Stimulated activated naive CD4-positive, alpha-beta T cell treated with Interleukin-2 at 50 U/mL for 16 hours (primary cell): ENCODE data around the gene THSD4.

Experiments used
- DNase-seq: peaks from one replicate; lab custom pipeline; 2025; lab: John Stamatoyannopoulos, UW

Gene THSD4

DNA sequence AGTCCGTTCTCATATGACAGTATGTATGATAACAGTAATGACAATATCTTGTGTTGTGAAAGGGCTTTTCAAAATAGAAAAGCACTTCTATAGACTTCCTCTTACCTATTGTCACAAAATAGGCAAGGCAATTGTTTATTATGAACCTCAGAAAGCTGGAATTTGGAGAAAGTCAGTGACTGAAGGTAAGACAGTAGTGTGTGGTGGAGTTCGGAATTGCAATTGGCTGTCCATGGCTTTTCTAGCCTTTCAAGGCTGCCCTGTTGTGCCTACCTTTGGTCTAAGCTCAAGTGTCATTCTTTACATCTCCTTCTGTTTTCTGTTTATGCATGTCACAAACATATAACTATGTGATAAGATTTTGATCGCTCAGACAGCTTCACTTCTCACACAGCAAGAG, 475.8 kb downstream of the THSD4 start:
- no peak for DNase-seq

DNA sequence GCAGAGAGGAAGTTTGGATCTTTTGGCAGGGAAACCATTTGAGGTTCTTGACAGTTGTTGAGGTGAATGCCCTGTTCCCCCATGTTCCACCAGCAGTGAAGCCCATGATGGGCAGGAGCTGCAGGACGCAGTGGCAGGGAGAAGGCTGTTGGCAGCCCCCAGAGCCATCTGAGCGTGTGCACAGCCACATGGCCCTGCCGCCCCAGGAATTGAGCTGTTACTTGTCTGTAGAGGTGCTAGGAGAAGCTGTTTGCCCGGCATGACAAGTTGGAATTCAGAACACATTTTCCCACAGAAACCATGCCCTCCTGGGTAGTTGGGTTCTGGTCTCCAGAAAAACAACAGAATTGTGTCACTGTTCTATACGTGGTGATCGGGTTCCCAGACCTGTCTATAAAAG, 476.9 kb downstream of the THSD4 start:
- no peak for DNase-seq

- no peak for DNase-seq
Measured at GRCh38 chr15:71595846-71596553, 480.7 kb downstream of the THSD4 start.

GRCh38 chr15:71596672-71597071, 481.4 kb downstream of the THSD4 start:
- no peak for DNase-seq

DNA sequence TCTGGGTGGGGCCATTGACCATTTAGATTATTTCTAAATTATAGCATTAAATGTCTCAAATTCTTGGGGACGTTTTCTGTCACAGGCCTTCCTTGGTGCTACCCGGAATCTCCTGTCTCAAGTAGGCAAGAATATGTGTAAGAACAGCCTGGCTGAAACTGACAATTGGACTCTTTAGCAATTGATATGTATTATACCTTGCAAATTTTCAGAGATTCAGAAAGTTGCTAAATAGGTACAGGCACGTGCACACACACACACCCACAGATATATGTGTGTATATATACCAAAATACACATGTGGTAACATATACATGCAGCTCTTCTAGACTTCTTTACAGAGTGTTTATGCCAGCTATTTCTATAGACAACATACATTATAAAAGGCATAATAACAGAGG, 481.9 kb downstream of the THSD4 start:
- DNase-seq = no peak

- no peak for DNase-seq
Measured at GRCh38 chr15:71597637-71598036, 482.4 kb downstream of the THSD4 start.

GRCh38 chr15:71598741-71599140, 483.5 kb downstream of the THSD4 start:
- DNase-seq = no peak

DNA sequence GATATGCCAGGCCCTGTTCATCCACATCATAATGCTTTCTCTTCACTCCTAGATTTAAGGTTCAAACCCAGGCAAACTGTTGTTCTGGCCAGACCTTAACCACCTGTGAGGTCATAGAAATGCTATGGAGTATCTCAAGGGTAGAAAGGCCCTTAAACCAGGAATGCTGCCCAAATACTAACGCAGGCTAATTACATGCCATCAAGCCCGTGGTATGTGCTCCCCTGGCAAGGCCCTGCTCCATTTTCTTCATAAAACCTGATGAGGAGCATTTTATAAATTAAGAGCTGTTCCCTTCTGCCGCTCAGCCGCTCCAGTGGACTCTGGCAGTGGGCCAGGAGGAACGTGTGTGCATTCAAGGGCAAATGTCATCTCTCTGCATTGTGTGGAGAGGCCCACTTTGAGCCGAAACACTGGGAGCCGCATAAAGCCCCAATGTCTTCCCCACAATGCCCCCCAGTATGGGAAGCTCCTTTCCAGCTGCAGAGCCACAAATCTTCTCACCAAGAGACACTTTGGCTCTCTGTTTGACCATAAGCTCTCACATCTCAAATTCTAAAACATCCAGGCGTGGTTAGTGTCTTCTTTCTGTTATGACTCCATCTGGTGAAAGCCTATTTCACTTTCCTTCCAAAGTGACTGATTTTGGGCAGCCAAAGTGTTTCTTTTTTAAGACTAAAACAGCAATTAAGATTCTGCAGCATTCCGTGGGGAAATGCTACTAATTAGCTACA, 484.3 kb downstream of the THSD4 start:
- no peak for DNase-seq

DNA sequence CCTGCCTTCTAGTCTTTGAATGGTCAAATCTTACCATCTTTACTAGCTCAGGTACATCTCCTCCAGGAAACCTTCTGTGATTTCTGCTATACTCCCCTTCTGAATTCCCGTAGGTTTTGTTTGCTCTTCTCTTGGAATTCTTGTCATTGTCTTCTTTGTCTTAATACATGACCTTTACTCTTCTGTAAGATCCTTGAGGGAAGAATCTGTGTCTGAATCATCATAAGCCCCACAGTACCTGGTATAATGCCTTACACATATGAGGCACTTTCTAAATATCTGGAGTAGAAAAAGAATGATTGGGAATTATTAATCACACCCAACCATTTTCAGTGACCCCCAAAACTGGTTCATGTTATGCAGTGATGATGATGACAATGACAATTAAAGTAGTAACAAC, 485.0 kb downstream of the THSD4 start:
- no peak for DNase-seq

DNA sequence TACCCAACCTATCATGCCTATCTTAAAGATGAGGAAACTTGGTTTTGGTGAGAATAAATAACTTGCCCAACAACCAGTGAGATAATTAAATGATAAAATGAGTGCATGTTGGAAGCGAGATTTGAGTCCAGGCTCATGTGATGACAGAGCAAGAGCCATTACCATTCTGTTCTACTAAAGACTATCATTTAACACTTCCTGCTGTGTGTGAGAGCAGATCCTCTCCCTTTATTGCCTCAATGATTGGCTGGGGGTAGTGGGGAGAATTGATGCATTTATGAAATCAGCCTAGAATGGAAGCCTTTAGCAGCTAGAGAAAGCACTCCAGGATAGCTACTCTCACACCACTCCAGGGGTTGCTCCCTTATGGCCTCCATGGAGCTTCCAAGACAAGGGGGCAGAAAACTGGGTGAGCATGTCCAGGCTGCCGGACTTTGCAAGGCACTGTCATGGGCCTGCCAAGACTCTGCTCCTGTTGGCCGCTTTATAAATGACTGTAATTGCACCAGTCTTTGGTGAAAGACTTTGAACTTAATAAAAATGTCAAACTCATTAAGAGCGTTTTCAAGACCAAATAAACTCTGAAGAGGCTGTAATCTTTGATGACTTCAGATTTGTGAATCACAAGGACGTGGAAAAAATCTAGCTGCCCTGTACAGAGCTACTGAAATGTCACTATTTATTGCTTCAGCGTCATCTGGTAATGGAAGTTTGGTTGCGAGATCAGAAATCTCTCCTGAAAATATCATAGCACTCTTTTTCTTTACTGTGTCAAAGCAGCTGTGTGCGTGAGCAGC, 486.0 kb downstream of the THSD4 start:
- no peak for DNase-seq

DNA sequence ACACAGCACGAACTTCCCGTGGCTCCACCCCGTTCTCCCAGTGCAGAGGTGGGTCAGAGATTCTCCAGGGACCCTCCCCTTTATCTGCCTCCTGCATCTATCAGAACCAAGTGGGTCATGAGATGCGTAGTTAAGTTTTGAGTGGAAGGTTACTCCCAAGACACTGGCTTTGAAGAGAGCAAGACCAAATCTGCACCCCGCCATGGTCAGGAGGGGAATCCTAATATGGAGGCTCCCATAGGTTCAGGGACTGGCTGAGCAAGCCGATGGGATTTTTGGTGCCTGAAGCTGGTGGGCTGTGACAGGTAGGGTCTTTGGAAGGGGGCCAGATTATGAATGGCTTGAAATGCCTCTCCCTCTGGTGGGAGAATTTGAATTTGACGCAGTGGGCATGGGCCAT, 488.1 kb downstream of the THSD4 start:
- no peak for DNase-seq

DNA sequence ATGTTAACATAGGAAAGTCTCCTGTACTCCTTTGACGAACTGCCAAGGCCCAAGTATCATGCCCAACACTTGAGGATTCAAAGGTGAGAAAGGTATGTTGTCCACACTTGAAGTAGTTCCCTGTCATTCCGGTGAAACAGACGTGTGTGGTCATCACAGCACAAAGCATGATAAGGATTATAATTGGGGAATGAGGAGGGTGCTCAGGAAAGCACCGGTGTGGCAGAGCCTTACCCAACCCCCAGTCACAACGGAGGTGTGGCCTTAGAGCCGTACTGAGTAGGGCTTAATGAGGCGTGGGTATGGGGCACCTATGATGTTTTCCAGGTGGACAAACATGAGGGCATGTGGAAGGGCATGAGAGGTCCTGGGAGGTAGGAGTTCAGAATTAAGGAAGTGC, 492.1 kb downstream of the THSD4 start:
- no peak for DNase-seq

DNA sequence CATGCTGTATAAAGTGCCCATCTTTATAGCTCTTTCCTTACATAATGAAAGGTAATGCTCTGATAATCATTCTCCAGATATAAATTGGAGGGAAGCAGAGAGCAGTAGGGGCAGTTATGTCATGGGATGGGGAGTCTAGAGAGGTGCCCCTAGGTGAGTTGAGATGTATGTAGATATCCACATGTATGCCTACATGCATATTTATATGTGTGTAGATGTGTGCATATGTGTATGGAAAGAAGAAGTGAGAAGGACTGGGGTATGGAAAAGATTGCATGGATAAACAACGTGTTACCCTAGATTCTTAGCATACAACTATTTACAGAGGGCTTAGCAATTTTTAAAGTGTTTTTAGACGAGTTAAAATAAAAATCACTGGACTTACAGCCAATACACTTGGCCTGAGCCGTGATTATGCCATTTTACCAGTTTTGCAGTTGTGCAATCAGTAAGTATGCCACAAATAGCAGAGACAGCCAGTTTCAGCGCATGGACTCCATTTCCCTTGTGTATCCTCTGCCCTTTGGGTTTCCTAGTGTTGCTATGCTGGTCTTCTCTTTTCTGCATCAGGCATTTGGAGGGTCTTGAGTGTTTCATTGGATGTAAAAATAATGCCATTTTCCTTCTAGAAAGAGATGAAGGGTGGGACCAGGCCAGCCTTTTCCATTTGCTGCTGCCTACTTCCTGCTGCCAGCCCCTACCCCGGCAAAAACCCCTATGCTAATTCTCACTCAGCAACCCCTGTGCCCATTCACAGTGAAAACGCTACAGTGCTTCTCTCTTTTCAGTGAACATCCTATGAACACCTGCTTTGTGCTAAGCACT, 495.7 kb downstream of the THSD4 start:
- DNase-seq = no peak

DNA sequence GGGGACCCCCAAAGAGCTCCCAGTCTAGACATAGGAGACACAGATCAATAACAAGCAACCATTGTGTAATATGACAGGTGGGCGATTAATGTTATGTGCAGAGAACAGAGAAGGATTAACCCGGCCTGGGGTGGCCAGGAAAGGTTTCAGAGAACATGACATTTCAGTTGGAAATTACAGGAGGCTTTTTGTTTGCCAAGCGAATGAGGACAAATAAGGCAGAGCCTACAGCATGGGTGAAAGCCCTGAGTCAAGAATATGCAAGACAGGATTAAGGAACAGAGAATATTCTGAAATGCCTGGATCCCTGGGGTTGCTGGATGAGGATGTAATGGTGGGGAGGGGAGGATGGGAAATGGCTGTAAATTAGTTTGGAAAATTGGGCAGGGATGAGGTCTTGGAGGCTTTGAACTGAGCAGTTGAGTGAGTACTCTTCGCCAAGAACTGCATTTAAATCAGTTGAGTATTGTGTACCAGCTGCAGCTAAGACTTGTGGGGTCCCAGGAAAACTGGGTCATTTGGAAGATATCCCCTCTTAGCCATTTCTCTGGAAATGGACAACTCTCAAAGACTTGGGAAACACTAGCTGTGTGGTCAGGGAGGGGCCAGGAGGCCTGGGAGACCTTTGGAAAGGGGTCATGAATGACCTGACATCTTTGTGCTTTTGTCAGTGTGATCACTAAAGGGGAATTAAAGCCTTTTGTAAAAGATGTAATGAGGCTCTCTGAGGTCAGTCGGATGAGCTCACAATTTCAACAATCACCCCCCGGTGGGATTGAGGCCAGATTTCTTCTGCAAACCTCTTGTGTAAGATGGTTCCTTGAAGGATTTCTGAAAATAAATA, 496.5 kb downstream of the THSD4 start:
- no peak for DNase-seq

DNA sequence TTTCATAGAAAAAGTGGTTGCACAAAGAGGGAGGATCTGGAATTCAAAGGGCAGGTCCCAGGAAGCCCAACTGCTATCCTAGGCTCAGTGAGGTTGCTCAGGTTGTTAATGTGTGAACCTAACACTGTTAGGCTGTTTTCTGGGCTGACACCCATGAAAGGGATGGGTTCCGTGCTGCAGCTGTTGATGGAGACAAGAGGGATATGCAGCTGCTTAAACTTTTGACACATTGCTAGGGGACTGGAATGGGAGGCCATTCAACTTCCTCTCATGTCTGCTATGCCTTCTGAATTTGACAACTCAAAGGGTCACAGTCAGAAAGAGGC, 497.1 kb downstream of the THSD4 start:
- no peak for DNase-seq

DNA sequence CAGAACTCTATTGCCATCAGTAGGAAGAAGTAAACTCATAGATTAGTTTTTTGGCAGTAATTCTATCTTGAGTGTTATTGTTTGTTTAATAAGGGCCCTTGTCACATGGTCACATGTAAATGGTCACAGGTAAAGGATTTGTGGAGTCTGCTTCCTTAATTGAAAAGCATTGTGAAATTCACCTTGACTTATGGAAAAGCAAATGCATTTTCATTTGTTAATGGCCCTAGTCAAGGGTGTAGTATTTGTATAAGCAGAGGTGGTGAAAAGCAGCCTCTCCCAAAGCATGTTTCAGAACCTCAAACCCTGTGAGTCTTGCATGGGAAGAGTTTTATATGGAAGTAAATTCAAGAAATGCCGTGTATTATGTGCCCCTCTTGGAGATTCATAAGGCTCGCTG, 497.6 kb downstream of the THSD4 start:
- DNase-seq = no peak

DNA sequence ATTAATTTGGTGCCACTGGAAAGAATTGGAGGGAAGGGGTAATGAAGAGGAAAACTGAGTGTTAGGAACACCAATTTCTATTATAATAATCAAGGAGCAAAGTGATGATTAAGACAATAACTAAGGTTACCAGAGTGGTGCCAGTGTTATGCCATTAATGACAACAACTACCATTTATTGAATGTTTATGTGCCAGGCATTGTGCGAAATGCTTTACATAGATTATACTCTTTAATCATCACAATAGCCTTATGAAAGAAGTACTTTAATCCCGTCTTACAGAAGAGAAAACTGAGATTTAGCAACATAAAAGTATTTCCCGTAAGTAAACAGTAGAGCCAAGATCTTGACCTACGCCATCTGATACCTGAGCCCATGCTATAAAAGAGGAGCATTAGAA, 507.8 kb downstream of the THSD4 start:
- DNase-seq = no peak

GRCh38 chr15:71626596-71627088, 511.4 kb downstream of the THSD4 start:
- no peak for DNase-seq

GRCh38 chr15:71627188-71627587, 511.9 kb downstream of the THSD4 start:
- no peak for DNase-seq

DNA sequence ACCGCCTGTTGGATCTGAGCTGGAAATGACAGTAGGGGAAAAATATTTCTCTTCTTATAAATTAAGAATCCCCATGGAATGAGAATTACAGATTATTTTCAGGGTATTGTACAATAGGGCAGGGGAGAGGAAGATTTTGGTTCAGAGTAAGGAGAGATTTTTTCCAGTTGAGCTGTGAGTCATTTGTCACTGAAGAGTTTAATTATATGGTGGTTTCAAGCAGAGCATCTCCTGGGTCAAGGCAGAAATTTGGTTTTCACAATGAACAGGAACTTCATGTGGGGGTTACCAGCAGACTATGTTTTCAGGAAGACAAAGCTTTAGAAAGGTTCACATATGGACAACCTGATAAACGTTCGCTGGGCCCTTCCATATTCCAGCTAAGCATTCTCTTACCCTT, 512.3 kb downstream of the THSD4 start:
- DNase-seq = no peak
